ENCODE data around the gene CRYZL1.
"Not testable (repeated sequence)": the region's sequence is repeated elsewhere in the genome, so short reads cannot be mapped to it uniquely, and the experiment has no call there.

Gene CRYZL1

GRCh38 chr21:33626151-33626550 lies 15.4 kb downstream of the CRYZL1 start:
- DNase-seq (ENCODE audit: low read depth): not testable (repeated sequence)

- DNase-seq (ENCODE audit: low read depth): no peak
These were observed 19.3 kb downstream of the CRYZL1 start for GRCh38 chr21:33622253-33622652.

- no peak for DNase-seq (ENCODE audit: low read depth)
These were observed 21.8 kb downstream of the CRYZL1 start for GRCh38 chr21:33619726-33620125.

GRCh38 chr21:33618407-33618806 lies 23.1 kb downstream of the CRYZL1 start:
- DNase-seq (ENCODE audit: low read depth): no peak

- not testable (repeated sequence) for DNase-seq (ENCODE audit: low read depth)
These were observed 24.0 kb downstream of the CRYZL1 start for GRCh38 chr21:33617565-33617964.

DNA sequence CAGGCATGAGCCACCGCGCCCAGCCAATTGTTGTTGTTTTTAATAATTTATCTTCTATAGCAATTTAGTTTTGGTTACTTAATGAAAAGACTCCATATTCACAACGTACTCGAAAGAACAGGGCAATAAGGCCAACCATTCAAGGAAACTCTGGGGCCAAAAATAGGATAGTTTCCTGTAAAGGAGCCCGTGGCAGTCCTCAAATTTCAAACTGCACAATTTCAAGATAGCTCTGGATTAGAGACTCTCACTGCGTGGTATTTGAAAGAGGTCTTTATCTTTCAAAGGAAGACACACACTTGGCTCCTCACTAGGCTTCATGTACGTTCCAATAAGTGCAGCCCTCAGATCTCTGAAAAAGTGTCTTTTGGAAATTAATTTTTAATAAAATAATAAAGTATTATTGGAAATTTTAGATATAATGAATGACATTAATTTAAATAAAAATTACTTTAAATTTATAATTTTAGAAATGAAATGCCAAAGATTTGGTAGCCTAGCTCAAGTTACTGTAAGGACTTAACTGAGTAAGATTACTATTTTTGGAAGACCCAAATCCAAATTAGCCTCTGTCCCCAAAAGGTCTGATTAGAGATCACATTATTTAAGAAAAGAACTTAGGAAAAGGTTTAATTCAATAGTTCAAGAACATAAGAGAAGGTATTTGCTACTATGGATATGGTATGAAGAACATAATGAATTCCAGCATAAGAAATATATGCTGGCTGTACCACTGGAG lies 30.4 kb downstream of the CRYZL1 start:
- DNase-seq (ENCODE audit: low read depth): no peak

GRCh38 chr21:33608559-33608958 lies 33.0 kb downstream of the CRYZL1 start:
- peak; percentile 28 for DNase-seq (ENCODE audit: low read depth)

DNA sequence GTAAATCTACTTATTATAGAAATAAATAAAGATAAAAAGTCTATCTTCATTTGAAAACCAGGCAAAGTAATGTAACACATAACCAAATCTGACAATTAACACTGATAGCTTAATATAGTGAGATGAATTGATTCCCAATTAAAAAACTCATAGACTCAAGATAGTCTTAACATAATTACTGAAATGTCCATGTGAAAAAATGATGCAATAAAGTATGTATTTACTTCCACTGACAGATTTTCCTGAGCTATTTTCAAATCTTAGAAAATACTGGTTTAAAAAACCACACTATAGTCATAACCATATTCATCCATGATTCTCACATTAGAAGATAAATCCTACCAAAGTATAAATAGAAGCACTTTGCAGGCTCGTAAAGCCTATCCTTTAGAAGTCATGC lies 43.5 kb downstream of the CRYZL1 start:
- DNase-seq (ENCODE audit: low read depth): no peak

DNA sequence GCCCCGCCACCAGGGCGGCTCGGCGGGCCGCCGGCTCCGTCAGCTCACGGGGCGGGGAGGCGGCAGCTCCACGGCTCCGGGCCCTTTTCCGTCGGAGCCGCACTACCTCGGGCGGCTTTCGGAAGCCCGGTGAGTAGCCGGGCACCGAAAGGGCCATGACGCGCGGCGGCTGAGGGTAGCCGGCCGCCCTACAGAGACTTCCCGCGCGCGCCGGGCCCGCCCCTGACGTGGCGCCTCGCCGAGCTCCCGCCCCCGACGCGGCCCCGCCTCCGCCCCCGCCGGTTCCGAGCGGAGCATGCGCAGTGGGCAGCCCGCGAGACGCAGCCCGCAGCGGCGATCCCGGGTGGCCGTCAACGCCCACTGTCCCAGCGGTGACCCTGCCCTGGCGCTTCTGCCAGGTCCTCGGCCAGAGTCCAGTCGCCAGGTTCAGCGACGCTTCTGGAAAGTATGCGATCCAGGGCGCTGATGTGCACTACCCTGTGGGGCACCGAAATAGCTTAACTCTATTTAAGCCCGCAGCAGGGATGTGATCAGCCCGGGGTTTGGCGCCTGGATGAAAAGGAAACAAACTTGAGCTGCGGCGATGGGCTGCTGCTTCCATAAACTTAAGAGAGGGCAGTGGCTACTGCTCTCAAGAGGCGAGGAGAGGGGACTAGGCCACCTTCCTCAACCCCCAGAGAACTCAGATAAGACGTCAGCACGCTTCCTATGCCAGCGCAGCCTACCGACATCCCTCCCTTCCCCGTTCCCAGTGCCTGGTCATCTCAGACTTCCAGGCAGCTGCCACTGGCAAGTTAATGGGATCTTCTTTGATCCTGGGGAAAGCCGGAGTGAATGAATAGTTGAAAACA lies 52.8 kb downstream of the CRYZL1 start, which contains the start of gene DONSON:
TSS of gene DONSON (minus strand) at position 200 of the 851 bp plus-strand sequence. CDS start at position 157, 43 bp downstream.
- peak; percentile 86 for DNase-seq (ENCODE audit: low read depth)

DNA sequence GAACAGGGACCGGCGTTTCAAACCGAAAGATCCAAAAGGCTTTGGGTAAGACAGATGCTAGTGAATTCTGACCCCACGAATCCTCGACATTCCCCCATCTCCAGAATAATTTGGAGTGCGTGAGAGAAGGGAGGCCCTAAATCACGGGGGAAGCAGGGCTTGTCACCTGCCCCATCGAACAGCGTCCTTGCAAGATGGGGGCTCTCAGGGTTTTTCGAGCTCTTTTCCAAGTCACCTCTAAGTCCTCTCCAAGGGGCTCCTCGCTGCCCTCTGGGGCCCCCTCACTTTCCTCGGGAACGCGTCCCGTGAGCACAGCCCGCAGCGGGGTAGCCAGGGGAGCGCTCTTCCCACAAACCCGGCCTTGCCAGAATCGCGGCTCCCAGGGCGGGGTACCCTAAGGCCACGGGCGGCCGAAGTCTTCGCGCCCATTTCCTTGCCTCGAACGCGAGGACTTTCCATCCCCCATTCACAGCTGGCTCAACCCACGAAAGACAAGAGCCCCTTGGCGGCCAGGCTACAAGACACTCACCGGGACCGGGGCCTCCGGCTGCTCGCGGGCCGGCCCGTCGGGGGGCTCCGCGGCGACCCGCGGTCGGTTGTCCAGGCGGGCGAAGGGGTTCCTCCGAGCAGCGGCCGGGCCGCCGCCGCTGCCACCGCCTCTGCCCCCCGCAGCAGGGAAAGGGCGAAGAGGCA lies 53.6 kb downstream of the CRYZL1 start:
- peak; percentile 62 for DNase-seq (ENCODE audit: low read depth)

DNA sequence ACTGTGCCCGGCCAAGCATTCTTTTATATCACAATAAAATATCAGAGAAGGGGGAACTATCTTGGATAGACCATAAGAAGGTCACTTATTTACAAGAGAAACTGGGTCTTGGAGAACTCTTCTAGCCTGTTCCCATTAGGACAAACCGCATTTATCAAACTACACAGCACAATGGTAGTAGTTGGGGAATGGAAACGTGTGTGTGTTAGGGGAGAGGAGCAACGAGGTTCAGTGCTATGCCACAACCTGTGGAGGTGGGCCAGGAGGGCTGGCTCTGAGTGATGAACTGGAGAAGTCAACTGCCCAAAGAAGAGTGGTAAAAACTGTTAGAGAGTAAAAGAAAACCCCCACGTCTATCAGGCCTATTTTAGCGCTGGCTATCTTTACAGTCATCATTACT lies 54.6 kb downstream of the CRYZL1 start:
- DNase-seq (ENCODE audit: low read depth): no peak

DNA sequence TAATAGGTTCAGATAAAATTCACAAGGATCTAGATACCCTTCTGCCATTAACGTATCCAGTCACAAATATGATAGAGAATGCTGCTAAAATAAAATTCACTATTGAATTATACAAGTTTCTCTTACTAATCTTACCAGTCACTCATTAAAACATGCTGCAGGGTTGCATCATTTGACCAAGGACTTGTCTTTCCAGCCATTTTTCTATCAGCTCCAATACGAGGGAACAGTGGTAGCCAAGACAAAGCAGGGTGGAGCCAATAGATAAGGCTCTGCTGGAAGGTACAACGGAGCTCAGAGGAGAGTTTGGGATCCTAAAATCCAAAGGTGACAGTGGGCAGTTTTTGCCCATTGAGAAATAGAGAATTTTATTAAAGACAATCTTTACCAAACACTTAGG lies 57.1 kb downstream of the CRYZL1 start:
- no peak for DNase-seq (ENCODE audit: low read depth)

GRCh38 chr21:33578959-33579542 lies 62.5 kb downstream of the CRYZL1 start:
- peak; percentile 72 for DNase-seq (ENCODE audit: low read depth)

DNA sequence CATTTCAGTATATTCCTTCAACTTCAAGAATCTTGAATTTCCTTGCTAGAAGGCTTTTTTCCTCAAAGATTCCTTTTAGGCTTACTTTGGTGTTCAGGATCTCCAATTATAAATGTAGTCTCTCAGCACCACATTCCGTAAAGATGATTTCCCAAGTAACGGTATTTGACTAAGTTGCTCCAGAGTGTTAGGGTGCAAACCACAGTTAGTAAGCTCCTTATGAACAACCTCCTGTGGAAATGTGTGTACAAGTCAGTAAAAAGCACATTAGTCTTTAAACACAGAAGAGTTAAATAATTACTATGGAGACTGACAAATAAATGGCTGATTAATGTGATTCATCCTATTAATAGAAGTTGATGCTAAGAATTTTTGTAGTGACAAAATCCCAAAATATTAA lies 63.3 kb downstream of the CRYZL1 start:
- DNase-seq (ENCODE audit: low read depth): peak; percentile 68

DNA sequence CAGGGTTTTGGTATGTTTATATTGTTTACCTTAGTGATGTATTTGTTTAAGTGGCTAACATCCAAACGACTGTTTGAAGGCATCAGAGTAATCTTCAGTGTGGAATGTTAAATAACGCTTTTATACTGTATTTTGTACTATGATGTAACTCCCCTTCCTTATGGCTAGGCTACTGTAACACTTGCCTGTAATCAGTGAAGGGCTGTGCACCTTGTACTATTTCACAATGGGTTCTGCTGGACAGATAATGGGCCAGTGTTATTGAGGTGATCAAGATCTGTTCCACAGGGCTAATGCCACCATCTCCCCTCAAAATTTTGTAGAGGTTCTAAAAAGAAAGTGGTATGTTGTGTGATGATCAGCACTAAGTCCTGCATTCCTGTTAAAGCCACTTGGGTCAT lies 64.8 kb downstream of the CRYZL1 start:
- not testable (repeated sequence) for DNase-seq (ENCODE audit: low read depth)

- DNase-seq (ENCODE audit: low read depth): no peak
These were observed 69.2 kb downstream of the CRYZL1 start for GRCh38 chr21:33572350-33572749.

GRCh38 chr21:33569991-33570390 lies 71.5 kb downstream of the CRYZL1 start:
- no peak for DNase-seq (ENCODE audit: low read depth)

DNA sequence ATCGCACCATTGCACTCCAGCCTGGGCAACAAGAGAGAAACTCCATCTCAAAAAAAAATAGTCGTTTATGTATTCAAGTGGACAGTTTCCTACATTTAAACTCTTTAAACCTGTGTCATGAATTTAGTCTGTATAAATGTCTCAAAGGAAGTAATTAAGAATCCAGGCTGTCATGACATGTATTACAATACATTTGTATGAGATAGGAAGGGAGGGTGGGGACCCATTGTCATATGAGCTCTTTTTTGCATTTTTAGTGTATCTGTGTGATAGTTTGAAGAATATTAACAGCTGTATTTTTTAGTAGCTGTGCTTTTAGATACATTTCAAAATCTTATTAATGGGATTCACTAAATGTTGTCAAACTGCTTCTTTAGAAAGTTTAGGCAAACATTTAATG lies 73.1 kb downstream of the CRYZL1 start:
- no peak for DNase-seq (ENCODE audit: low read depth)

DNA sequence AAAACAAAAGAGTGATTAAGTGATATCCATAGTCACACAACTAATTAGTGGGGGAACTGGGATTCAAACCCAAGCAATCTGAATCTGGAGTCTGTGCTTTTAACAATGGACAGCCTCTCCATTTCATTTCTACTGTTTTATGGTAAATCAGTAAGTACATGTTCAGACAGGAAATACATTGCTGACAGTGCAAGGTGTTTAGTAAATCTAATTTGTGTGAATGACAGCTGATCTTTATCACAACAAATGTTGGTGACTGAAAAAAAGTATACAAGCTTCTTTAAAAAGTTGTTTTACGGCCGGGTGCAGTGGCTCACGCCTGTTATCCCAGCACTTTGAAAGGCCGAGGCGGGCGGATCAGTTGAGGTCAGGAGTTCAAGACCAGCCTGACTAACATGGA lies 73.6 kb downstream of the CRYZL1 start:
- DNase-seq (ENCODE audit: low read depth): no peak

- peak; percentile 38 for DNase-seq (ENCODE audit: low read depth)
These were observed 75.0 kb downstream of the CRYZL1 start for GRCh38 chr21:33566514-33566913.

GRCh38 chr21:33562389-33562788 lies 79.2 kb downstream of the CRYZL1 start:
- DNase-seq (ENCODE audit: low read depth): no peak

- DNase-seq (ENCODE audit: low read depth): no peak
These were observed 80.2 kb downstream of the CRYZL1 start for GRCh38 chr21:33561373-33561772.
